K562 (cell line): ENCODE results near the gene CMSS1. TPM values are rescaled to one million over a fixed set of nuclear protein-coding genes. Genes with fewer than 3 reads are reported as not detected.

Experiments used
- MGA ChIP-seq: fragments of 450-650 bp; IDR thresholded peaks from 2 replicates; pipeline ENCODE4 v1.6.1; 2016; ENCODE audit warnings: mild to moderate bottlenecking, moderate library complexity
- MNT ChIP-seq, 2 experiments: fragments of 450-650 bp; conservative IDR thresholded peaks; 2 replicates each; pipeline ENCODE4 v1.6.1; 2017; ENCODE audit warnings: mild to moderate bottlenecking in 2 of 2, moderate library complexity in 2 of 2
- RBM15 ChIP-seq: fragments of 200-400 bp; formaldehyde crosslinking; IDR thresholded peaks from 2 replicates; pipeline ENCODE4 v1.6.1; 2018; ENCODE audit warnings: mild to moderate bottlenecking, low read length, moderate library complexity; ENCODE audit not compliant: insufficient read depth
- ZBTB9 ChIP-seq: fragments of 450-650 bp; formaldehyde crosslinking; IDR thresholded peaks from 2 replicates; pipeline ENCODE4 v1.4.0; 2020; ENCODE audit warnings: mild to moderate bottlenecking, moderate library complexity
- ZNF280A ChIP-seq: fragments of 450-650 bp; IDR thresholded peaks from 2 replicates; pipeline ENCODE4 v1.6.1; 2018; ENCODE audit warnings: mild to moderate bottlenecking, low read depth; ENCODE audit not compliant: partially characterized antibody
- polyA plus RNA-seq, 8 experiments: library from polyadenylated mRNA; depleted of rRNA in 4 of 8; stranded (reverse) in 5 of 8; unstranded in 3 of 8; fragments of >200 nt; fragmentation: Nextera tagmentation in 2 of 8; fragmentation: Illumina TruSeq in 1 of 8; extraction: Ambion mirVana in 2 of 8; extraction: Trizol in 1 of 8; gene quantifications; 2 replicates each; pipeline versions ENCODE4 v1.2.1 to v1.2.3, GENCODE V29; 2011 to 2014; ENCODE audit warnings: inconsistent platforms in 1 of 8, missing spikeins in 1 of 8
- total RNA-seq, 7 experiments: library from RNA; depleted of rRNA in 6 of 7; stranded (reverse); fragments of >200 nt in 6 of 7; fragmentation: Illumina TruSeq in 2 of 7; extraction: Trizol in 2 of 7; gene quantifications; 2 replicates each; pipeline versions ENCODE4 v1.2.1 to v1.2.3, GENCODE V29; 2011 to 2021; ENCODE audit warnings: low replicate concordance in 1 of 7

Gene CMSS1
- total and polyA plus RNA-seq, 9 of the 15 experiments (the other 6 are each of a cell fraction or from before 2014, with no cell fraction given) = 46.9 to 109 (median 72.3) TPM

DNA sequence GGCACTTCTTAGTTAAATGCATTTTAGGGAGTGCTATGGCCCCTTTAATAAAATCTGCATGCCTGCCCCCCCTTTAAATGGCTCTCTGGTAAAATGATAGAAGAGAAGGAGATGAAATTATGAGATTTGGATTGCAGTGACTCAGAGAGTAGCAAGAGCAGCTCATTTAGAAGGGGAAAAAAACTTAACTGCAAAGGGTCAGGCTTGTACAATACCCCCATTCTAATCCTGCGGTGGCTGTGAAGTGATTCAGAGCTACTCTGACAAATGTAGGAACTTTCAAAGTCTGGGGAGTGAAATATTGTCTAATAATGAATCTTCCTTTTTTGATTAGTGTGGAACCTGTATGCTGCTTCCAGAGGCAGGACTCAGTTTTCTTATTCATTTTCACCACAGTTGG, 399.1 kb downstream of the CMSS1 start (continued):
- no peak for TF ChIP-seq MGA
- TF ChIP-seq RBM15 = no peak
- TF ChIP-seq MNT (conservative IDR thresholded peaks at IDR 0.05) = no peak
- no peak for TF ChIP-seq ZBTB9 (CRISPR knock-in tag)
- no peak for TF ChIP-seq ZNF280A
